PFSK-1 (cell line): ENCODE results near the gene PPM1L.

Experiments used
- POLR2AphosphoS5 ChIP-seq: IDR thresholded peaks from 2 replicates; pipeline ENCODE4 v1.6.1; 2012; ENCODE audit warnings: low read depth, mild to moderate bottlenecking, control low read depth, low read length, moderate library complexity
- SIN3A ChIP-seq: IDR thresholded peaks from 2 replicates; pipeline ENCODE4 v1.6.1; 2012; ENCODE audit warnings: mild to moderate bottlenecking, low read length, moderate library complexity, borderline replicate concordance; ENCODE audit not compliant: insufficient read depth
- TAF1 ChIP-seq: IDR thresholded peaks from 2 replicates; pipeline ENCODE4 v1.6.1; 2012; ENCODE audit warnings: low read length, control low read depth, borderline replicate concordance; ENCODE audit not compliant: insufficient read depth
- TF ChIP-seq, protein P1 (sequence below), 2 experiments: IDR thresholded peaks; 2 replicates each; pipeline versions ENCODE4 v1.6.1 to v1.8.0; 2011 to 2012; ENCODE audit warnings: low read depth in 2 of 2, low read length in 2 of 2, control low read depth in 1 of 2, inconsistent platforms in 1 of 2, mild to moderate bottlenecking in 1 of 2, moderate library complexity in 1 of 2; ENCODE audit not compliant: insufficient read depth in 1 of 2

DNA sequence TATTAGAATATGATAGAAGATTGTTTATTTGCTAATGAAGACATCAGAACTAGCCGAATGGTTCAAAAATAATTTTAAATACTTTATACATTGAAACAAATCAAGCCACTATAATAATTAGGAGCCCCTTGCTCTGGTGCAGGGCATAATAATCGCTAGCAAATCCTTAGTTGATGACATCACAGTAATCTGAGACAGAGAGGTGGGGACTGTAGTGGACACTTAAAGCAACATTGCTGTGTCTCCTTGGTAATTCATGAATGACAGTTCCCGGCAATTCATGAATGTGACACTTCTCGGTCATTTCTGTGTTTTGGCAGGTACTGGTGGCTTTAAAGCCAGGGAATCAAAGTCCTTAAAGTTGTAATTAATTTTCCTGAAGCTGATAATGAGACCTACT lies 114.3 kb downstream of the PPM1L start:
- TF ChIP-seq POLR2AphosphoS5 = no peak
- TF ChIP-seq SIN3A = no peak
- no peak for TF ChIP-seq TAF1
- TF ChIP-seq, protein P1, sequence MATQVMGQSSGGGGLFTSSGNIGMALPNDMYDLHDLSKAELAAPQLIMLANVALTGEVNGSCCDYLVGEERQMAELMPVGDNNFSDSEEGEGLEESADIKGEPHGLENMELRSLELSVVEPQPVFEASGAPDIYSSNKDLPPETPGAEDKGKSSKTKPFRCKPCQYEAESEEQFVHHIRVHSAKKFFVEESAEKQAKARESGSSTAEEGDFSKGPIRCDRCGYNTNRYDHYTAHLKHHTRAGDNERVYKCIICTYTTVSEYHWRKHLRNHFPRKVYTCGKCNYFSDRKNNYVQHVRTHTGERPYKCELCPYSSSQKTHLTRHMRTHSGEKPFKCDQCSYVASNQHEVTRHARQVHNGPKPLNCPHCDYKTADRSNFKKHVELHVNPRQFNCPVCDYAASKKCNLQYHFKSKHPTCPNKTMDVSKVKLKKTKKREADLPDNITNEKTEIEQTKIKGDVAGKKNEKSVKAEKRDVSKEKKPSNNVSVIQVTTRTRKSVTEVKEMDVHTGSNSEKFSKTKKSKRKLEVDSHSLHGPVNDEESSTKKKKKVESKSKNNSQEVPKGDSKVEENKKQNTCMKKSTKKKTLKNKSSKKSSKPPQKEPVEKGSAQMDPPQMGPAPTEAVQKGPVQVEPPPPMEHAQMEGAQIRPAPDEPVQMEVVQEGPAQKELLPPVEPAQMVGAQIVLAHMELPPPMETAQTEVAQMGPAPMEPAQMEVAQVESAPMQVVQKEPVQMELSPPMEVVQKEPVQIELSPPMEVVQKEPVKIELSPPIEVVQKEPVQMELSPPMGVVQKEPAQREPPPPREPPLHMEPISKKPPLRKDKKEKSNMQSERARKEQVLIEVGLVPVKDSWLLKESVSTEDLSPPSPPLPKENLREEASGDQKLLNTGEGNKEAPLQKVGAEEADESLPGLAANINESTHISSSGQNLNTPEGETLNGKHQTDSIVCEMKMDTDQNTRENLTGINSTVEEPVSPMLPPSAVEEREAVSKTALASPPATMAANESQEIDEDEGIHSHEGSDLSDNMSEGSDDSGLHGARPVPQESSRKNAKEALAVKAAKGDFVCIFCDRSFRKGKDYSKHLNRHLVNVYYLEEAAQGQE (IDR thresholded peaks at IDR 0.05; ENCODE audit: insufficient read depth in 1 of 2, low read depth in 2 of 2, low read length in 2 of 2) = no peak
